GM21786 (cell line): Measurements from ENCODE around the gene TPSG1.

Experiments used
- ATAC-seq: cut with Tn5 transposase; IDR thresholded peaks from one replicate; pipeline ENCODE4 v1.9.1; 2021; ENCODE audit not compliant: unreplicated experiment

The TPSG1 gene

DNA sequence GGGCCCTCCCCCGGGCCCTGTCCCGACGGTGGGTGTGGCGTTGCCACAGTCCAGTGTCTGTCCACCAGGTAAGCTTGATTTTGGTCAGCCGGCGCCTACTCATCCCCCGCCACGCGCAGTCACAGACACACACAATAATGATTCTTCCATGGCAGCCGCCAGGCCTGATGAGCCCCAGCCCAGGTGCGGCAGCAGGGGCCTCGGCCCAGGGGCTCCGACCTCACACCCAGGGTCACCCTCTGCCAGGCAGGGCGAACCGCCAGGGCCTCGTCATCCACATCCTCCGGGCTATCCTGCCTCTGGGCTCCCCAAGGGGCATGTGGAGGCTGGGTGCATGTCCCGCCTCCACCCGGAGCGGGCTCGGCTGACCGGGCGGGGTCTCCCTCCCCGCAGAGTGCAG lies 7.5 kb downstream of the TPSG1 start:
- no peak for ATAC-seq

GRCh38 chr16:1216681-1217400 lies 8.2 kb downstream of the TPSG1 start:
- no peak for ATAC-seq

- no peak for ATAC-seq
These were observed 8.8 kb downstream of the TPSG1 start for GRCh38 chr16:1216296-1216619.

DNA sequence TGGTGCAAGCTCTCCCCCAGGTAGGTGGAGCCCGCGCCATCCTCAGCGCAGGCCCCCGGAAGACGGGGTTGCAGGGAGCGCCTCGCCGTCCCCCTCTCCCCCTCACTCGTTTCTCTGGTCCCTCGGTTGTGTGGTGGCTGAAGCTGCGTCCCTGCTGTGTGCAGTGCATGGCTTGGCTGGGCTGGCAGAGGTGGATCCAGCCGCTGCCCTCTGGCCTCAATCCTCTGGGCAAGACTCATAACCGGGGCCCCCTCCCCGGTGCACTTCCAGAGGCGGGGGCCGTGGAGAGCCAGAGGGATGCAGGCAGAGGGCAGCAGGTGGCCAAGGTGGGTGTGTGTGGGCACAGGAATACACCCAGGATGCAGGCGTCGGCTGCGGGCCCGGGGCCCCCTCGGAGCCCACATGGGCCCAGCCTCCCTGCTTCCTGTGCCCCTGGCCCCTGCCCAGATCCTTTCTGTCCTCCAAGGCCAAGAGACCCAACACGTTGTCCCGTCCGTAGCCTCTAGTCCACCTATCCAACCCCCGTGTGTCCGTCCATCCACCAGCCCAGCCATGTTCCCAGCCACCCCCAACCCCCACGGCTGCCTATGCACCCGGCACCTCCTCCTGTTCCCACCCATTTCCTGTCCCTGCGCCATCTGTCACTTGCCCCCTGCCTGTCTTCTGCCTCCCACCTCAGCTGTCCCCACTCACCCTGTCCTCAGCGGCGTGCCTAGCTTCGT lies 9.3 kb downstream of the TPSG1 start:
- ATAC-seq, result no peak

DNA sequence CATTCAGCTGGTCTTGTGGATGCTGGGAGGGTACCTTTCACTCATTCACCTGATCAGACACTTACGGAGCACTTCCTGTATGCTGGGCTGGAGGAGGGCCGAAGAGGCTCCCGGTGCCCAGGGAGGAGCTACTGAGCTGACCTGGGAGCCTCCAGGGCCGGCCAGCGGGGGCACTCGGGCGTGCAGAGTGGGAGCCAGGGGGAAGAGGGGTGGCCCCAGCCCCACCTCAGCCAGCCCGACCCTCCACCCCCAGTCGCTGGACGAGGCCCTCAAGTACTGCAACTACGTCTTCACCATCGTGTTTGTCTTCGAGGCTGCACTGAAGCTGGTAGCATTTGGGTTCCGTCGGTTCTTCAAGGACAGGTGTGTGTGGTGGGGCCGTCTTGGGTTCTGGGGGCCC lies 10.3 kb downstream of the TPSG1 start:
- ATAC-seq, result no peak

- no peak for ATAC-seq
These were observed 11.2 kb downstream of the TPSG1 start for GRCh38 chr16:1213796-1214372.

- ATAC-seq, result no peak
These were observed 11.8 kb downstream of the TPSG1 start for GRCh38 chr16:1213231-1213630.

DNA sequence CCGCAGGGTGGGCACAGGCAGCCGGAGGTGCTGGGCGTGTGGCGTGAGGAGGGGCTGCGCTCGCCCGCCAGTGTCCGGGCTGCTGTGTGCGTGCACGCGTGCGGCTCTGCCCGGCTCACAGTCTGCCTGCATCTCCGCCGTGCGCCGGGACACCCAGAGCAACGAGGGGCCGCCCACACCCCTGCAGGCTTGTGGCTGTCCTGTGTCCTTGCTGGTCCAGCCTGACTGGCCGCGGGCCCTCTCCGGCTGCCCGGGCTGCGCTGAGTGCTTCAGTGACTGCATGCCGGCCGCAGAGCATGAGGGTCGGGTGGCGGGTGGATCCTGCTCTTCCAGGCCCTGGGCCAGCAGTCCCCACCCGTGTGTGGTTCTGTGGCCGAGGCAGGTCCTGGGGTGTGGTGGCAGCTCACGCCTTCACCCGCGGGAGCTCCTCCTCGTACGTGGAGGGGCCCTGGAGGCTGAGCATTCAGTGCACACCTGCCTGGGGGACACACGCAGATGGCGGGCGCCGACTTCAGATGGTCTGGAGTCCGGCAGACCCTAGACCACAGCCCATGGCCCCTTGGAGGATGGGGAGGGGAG lies 12.4 kb downstream of the TPSG1 start:
- no peak for ATAC-seq

- ATAC-seq, result no peak
These were observed 13.4 kb downstream of the TPSG1 start for GRCh38 chr16:1211451-1212268.

GRCh38 chr16:1210461-1210860 lies 14.6 kb downstream of the TPSG1 start:
- ATAC-seq, result no peak

DNA sequence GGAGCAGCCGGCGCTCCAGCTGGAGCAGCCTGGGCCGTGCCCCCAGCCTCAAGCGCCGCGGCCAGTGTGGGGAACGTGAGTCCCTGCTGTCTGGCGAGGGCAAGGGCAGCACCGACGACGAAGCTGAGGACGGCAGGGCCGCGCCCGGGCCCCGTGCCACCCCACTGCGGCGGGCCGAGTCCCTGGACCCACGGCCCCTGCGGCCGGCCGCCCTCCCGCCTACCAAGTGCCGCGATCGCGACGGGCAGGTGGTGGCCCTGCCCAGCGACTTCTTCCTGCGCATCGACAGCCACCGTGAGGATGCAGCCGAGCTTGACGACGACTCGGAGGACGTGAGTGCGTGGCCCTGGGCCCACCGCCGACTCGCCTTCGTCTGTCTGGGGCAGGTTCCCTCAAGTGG lies 16.0 kb downstream of the TPSG1 start:
- ATAC-seq, result no peak

DNA sequence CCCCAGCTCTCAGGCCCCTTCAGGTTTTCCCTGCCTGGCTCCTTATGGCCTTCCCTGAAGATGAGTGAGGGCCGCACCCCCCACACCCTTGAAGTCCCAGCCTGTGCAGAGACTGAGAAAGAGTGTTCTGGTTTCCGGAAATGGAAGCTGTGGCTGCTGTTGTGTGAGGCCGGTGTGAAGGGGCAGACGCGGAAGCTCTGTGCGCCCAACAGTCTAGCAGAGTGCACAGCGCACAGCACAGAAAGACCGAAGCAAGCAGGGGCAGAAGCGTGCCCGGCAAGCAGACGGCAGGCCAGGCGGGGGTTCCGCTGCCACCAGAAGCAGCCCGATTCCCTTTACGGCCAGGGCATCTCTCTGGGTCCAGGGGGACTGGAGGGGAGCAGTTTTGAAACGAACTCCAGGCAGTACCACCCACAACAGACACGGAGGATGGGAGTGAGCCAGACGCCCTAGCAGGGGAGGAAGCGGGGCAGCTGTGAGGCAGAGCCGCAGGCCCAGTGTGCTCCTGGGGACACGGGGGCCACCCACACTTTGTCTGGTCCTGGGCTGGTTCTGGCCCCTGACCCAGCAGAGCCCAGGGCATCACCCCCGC lies 16.7 kb downstream of the TPSG1 start:
- no peak for ATAC-seq

DNA sequence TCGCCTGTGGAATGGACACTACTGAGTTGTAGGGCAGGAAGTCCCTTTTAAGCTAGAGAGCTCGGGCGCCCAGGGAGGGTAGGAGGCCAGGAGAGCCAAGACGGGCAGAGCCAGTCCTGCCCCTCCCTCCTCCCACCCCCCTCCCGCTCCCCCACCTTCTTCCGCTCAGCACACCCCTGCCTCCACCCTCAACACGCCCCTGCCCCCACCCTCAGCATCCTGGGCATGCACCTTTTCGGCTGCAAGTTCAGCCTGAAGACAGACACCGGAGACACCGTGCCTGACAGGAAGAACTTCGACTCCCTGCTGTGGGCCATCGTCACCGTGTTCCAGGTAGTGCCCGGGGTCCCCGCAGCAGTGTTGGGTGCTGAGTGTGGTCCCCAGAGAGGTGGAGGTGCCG lies 18.3 kb downstream of the TPSG1 start:
- ATAC-seq, result no peak

GRCh38 chr16:1206326-1206725 lies 18.7 kb downstream of the TPSG1 start:
- ATAC-seq, result no peak

- ATAC-seq, result no peak
These were observed 20.1 kb downstream of the TPSG1 start for GRCh38 chr16:1204933-1205332.

GRCh38 chr16:1202274-1202673 lies 22.8 kb downstream of the TPSG1 start:
- no peak for ATAC-seq

- no peak for ATAC-seq
These were observed 23.6 kb downstream of the TPSG1 start for GRCh38 chr16:1201444-1201843.

DNA sequence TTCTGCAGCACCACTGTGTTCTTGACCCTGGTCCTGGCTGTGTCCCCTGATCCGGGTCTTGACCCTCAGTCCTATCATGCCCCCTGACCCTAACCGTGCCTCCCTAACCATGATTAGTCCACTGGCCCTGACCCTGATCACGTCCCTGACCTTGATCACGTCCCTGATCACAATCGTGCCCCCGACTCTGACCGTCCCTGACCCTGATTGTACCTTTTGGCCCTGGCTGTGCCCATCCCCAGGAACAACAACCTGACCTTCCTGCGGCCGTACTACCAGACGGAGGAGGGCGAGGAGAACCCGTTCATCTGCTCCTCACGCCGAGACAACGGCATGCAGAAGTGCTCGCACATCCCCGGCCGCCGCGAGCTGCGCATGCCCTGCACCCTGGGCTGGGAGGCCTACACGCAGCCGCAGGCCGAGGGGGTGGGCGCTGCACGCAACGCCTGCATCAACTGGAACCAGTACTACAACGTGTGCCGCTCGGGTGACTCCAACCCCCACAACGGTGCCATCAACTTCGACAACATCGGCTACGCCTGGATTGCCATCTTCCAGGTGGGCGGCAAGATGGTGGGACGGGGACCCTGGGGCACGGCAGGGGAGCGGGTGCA lies 24.9 kb downstream of the TPSG1 start:
- ATAC-seq, result no peak

DNA sequence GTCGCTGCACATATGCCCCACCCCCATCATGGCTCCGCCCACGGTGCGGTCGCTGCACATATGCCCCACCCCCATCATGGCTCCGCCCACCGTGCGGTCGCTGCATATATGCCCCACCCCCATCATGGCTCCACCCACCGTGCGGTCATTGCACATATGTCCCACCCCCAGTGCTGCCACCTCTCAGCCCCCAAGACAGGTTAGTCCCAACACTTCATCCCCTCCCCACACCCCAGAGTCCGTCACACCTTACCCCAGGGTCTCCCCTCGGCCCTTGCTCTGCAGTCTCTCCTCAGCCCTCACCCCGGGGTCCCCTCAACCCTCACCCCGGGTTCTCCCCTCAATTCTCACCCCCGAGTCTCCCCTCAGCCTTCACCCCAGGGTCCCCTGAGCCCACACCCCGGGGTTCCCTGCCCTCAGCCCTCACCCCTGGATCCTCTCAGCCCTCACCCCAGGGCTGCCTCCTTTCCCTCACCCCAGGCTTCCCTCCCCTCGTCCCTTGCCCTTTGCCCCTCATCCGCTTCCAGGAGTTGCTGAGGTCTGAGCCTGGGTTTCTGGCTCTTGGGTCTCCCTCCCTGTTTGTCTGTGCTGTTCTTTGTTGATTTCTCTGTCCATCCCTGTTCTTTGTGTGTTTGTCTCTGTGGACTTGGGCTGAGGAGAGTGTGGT lies 25.6 kb downstream of the TPSG1 start:
- no peak for ATAC-seq
